MM.1S (cell line): ENCODE results near the gene AVP.

Experiments used
- DNase-seq: peaks from one replicate; pipeline ENCODE4 v3.0.0-alpha.2; 2015
- H2AFZ ChIP-seq: fragments of 300-600 bp; sonication (generic); 2 replicates; pipeline ENCODE4 v1.6.0; 2016; ENCODE audit warnings: antibody characterized with exemption, low read length
- H3F3A ChIP-seq: fragments of 300-600 bp; sonication (generic); 2 replicates; pipeline ENCODE4 v1.6.1; 2016; ENCODE audit warnings: mild to moderate bottlenecking, antibody characterized with exemption, low read length, moderate library complexity, mixed read lengths; ENCODE audit not compliant: insufficient read depth
- H3K27ac ChIP-seq: fragments of 300-600 bp; sonication (generic); 2 replicates; pipeline ENCODE4 v1.5.1; 2016; ENCODE audit warnings: mild to moderate bottlenecking, low read length
- H3K27me3 ChIP-seq: fragments of 300-600 bp; sonication (generic); replicated peaks from 2 replicates; pipeline ENCODE4 v1.6.0; 2016; ENCODE audit warnings: low read length; ENCODE audit not compliant: insufficient read depth
- H3K36me3 ChIP-seq: fragments of 300-600 bp; sonication (generic); replicated peaks from 2 replicates; pipeline ENCODE4 v1.6.1; 2016; ENCODE audit warnings: mild to moderate bottlenecking, low read length, mixed read lengths; ENCODE audit not compliant: insufficient read depth
- H3K4me1 ChIP-seq: fragments of 300-600 bp; sonication (generic); 2 replicates; pipeline ENCODE4 v1.6.1; 2016; ENCODE audit warnings: low read length, mixed read lengths
- H3K4me2 ChIP-seq: fragments of 300-600 bp; sonication (generic); 2 replicates; pipeline ENCODE4 v1.6.0; 2016; ENCODE audit warnings: low read depth, low read length
- H3K4me3 ChIP-seq: fragments of 300-600 bp; sonication (generic); 2 replicates; pipeline ENCODE4 v1.5.1; 2016; ENCODE audit warnings: low read length, mixed read lengths
- H3K79me2 ChIP-seq: fragments of 300-600 bp; sonication (generic); 2 replicates; pipeline ENCODE4 v1.6.1; 2016; ENCODE audit warnings: mixed run types, low read length, mixed read lengths
- H3K9ac ChIP-seq: fragments of 300-600 bp; sonication (generic); 2 replicates; pipeline ENCODE4 v1.6.1; 2016; ENCODE audit warnings: low read length, mixed read lengths
- H3K9me2 ChIP-seq: fragments of 300-600 bp; sonication (generic); replicated peaks from 2 replicates; pipeline ENCODE4 v1.6.1; 2016; ENCODE audit warnings: mild to moderate bottlenecking, low read length, mixed read lengths; ENCODE audit not compliant: insufficient read depth
- H3K9me3 ChIP-seq: fragments of 300-600 bp; sonication (generic); replicated peaks from 2 replicates; pipeline ENCODE4 v1.6.1; 2016; ENCODE audit warnings: mild to moderate bottlenecking, low read length, mixed read lengths; ENCODE audit not compliant: insufficient read depth
- H4K20me1 ChIP-seq: fragments of 300-600 bp; sonication (generic); 2 replicates; pipeline ENCODE4 v1.6.1; 2016; ENCODE audit warnings: mild to moderate bottlenecking, low read length, moderate library complexity, mixed read lengths; ENCODE audit not compliant: insufficient read depth
- CTCF ChIP-seq: fragments of 300-600 bp; sonication (generic); IDR thresholded peaks from 2 replicates; pipeline ENCODE4 v1.5.1; 2016; ENCODE audit warnings: antibody characterized with exemption, low read length, mixed read lengths
- EZH2 ChIP-seq: fragments of 300-600 bp; sonication (generic); optimal IDR thresholded peaks from 2 replicates; pipeline ENCODE3; 2017; ENCODE audit warnings: low read depth, mild to moderate bottlenecking, antibody characterized with exemption, low read length, mixed read lengths
- EZH2phosphoT487 ChIP-seq: fragments of 300-600 bp; sonication (generic); IDR thresholded peaks from 2 replicates; pipeline ENCODE4 v1.6.1; 2018; ENCODE audit warnings: antibody characterized with exemption, low read length

AVP gene

GRCh38 chr20:3051385-3052019, 33.0 kb downstream of the AVP start:
- Histone ChIP-seq H3K4me2 (no peak overlapping the region), H3K27me3 (no peaks in the 10 kb centered on the region), H3K9me2 (no peaks in the 10 kb centered on the region), H3K27ac (peak overlapping the region; percentile 6; the same call in 1 of the 2 replicates), H3K4me1 (peaks cover 16% of the 10 kb centered on the region; the same call in 1 of the 2 replicates), H3K36me3 (peaks cover 7% of the 10 kb centered on the region; the same call in 1 of the 2 replicates), H3K4me3 (no peak overlapping the region), H3K9me3 (no peaks in the 10 kb centered on the region), H4K20me1 (no peaks in the 10 kb centered on the region), H3K9ac (no peak overlapping the region), H2AFZ (no peak overlapping the region), H3F3A (peaks cover 6% of the 10 kb centered on the region), H3K79me2 (peaks cover 10% of the 10 kb centered on the region)
- TF ChIP-seq CTCF = peak; percentile 28; the same call in 1 of the 2 replicates
- no peak for TF ChIP-seq EZH2
- TF ChIP-seq EZH2phosphoT487 = no peak
- peak; percentile 57 for DNase-seq

- no peaks in the 10 kb centered on the region for H3K9me3 ChIP-seq
- no peak overlapping the region for H3K9ac ChIP-seq
- no peak overlapping the region for H3K4me3 ChIP-seq
- H3K27me3 ChIP-seq = no peaks in the 10 kb centered on the region
- no peak for DNase-seq
- TF ChIP-seq CTCF (no peak), EZH2phosphoT487 (no peak), EZH2 (no peak)
- H3K79me2 ChIP-seq = peaks cover 16% of the 10 kb centered on the region
- H3K36me3 ChIP-seq = peaks cover 7% of the 10 kb centered on the region; the same call in 1 of the 2 replicates
- no peak overlapping the region for H3K27ac ChIP-seq
- no peaks in the 10 kb centered on the region for H3K9me2 ChIP-seq
- peaks cover 16% of the 10 kb centered on the region; the same call in 1 of the 2 replicates for H3K4me1 ChIP-seq
- no peak overlapping the region for H2AFZ ChIP-seq
- no peaks in the 10 kb centered on the region for H4K20me1 ChIP-seq
- no peak overlapping the region for H3K4me2 ChIP-seq
- H3F3A ChIP-seq = peaks cover 6% of the 10 kb centered on the region
Measured at GRCh38 chr20:3047486-3048419, 36.8 kb downstream of the AVP start.

GRCh38 chr20:3046677-3047462, 37.7 kb downstream of the AVP start:
- peaks cover 6% of the 10 kb centered on the region for H3F3A ChIP-seq
- peaks cover 16% of the 10 kb centered on the region; the same call in 1 of the 2 replicates for H3K4me1 ChIP-seq
- no peaks in the 10 kb centered on the region for H3K9me3 ChIP-seq
- peak overlapping the region; percentile 97 for H2AFZ ChIP-seq
- no peaks in the 10 kb centered on the region for H3K9me2 ChIP-seq
- no peak overlapping the region for H3K27ac ChIP-seq
- no peaks in the 10 kb centered on the region for H3K27me3 ChIP-seq
- peak overlapping the region; percentile 99 for H3K4me3 ChIP-seq
- no peak for DNase-seq
- peak overlapping the region; percentile 81 for H3K9ac ChIP-seq
- no peak for TF ChIP-seq EZH2
- TF ChIP-seq CTCF = no peak
- TF ChIP-seq EZH2phosphoT487 = no peak
- H3K79me2 ChIP-seq = peaks cover 16% of the 10 kb centered on the region
- peaks cover 7% of the 10 kb centered on the region; the same call in 1 of the 2 replicates for H3K36me3 ChIP-seq
- peak overlapping the region; percentile 85 for H3K4me2 ChIP-seq
- H4K20me1 ChIP-seq = no peaks in the 10 kb centered on the region
